Lower leg skin (tissue), 3 donors: ENCODE results near the gene MFSD6.

Source experiments
- CTCF ChIP-seq, 3 donors: fragments of 450-650 bp; IDR thresholded peaks; one replicate each; pipeline ENCODE4 v1.5.1; 2016; ENCODE audit warnings: antibody characterized with exemption in 3 of 3, mild to moderate bottlenecking in 3 of 3, moderate library complexity in 2 of 3
- POLR2A ChIP-seq, 2 donors: fragments of 450-650 bp; IDR thresholded peaks; one replicate each; pipeline ENCODE4 v1.6.1; 2016 to 2017; ENCODE audit warnings: antibody characterized with exemption in 2 of 2, mild to moderate bottlenecking in 1 of 2, moderate library complexity in 1 of 2

GRCh38 chr2:190367091-190367490 is 41.1 kb upstream of the MFSD6 start:
- TF ChIP-seq CTCF (IDR thresholded peaks at IDR 0.05) = no peak
- TF ChIP-seq POLR2A (IDR thresholded peaks at IDR 0.05) = no peak
